ENCODE results near the gene CNOT3. TPM values are rescaled to one million over a fixed set of nuclear protein-coding genes. Genes with fewer than 3 reads are reported as not detected.
"Not testable (repeated sequence)": the region's sequence is repeated elsewhere in the genome, so short reads cannot be mapped to it uniquely, and the experiment has no call there.

Gene CNOT3
- total RNA-seq, 1 experiment from 2014 or later, result 77.7 TPM

DNA sequence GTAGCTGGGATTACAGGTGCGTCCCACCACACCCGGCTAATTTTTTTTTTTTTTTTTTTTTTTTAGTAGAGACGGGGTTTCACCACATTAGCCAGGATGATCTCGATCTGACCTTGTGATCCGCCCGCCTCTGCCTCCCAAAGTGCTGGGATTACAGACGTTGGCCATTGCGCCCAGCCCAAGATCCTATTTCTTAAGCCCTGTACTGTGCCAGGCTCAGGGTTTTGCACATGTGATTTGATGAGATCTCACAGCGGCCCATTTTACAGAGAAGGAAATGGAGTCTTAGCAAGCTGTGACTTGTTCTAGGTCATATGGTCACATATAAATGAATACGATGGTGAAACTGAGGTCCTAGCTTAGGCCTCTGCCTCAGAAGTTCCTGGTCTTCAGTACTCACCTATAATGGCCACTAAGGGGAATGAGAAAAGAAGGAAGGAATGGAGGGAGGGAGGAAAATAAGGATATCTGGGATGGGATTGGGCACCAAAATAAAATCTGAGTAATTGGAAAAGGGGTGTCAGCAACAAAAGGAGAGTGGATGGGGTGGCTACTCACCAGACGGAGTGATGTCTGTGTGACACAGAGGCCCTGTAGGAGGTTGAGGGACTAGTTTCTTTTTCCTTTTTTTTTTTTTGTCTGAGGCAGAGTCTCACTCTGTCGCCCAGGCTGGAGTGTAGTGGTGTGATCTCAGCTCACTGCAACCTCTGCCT, 38.2 kb upstream of the CNOT3 start:
- ChIA-PET CTCF (no interaction called here), POLR2A (no interaction called here)
- H3K27ac Mint-ChIP-seq (ENCODE audit: unreplicated experiment), result no peak overlapping the region
- Histone ChIP-seq H3K4me1 (peaks cover 13% of the 10 kb centered on the region), H3K4me3 (ENCODE audit: low read depth, low read length) (no peak overlapping the region), H3K36me3 (ENCODE audit: control insufficient read depth, insufficient read depth, low read length) (no peaks in the 10 kb centered on the region), H3K9me3 (no peaks in the 10 kb centered on the region), H3K27me3 (replicated peaks; ENCODE audit: control insufficient read depth, insufficient read depth, low read length) (no peaks in the 10 kb centered on the region)
- DNase-seq, result peak in 1 of 2 experiments; percentile 16
- H3K4me3 Mint-ChIP-seq (ENCODE audit: unreplicated experiment), result no peak overlapping the region
- H3K36me3 Mint-ChIP-seq (ENCODE audit: insufficient read depth, unreplicated experiment), result peaks cover 8% of the 10 kb centered on the region
- H3K27me3 Mint-ChIP-seq (ENCODE audit: insufficient read depth, unreplicated experiment), result peaks cover 3% of the 10 kb centered on the region
- no peaks in the 10 kb centered on the region for H3K9me3 Mint-ChIP-seq (ENCODE audit: unreplicated experiment)
- TF ChIP-seq, protein P1, sequence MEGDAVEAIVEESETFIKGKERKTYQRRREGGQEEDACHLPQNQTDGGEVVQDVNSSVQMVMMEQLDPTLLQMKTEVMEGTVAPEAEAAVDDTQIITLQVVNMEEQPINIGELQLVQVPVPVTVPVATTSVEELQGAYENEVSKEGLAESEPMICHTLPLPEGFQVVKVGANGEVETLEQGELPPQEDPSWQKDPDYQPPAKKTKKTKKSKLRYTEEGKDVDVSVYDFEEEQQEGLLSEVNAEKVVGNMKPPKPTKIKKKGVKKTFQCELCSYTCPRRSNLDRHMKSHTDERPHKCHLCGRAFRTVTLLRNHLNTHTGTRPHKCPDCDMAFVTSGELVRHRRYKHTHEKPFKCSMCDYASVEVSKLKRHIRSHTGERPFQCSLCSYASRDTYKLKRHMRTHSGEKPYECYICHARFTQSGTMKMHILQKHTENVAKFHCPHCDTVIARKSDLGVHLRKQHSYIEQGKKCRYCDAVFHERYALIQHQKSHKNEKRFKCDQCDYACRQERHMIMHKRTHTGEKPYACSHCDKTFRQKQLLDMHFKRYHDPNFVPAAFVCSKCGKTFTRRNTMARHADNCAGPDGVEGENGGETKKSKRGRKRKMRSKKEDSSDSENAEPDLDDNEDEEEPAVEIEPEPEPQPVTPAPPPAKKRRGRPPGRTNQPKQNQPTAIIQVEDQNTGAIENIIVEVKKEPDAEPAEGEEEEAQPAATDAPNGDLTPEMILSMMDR (IDR thresholded peaks at IDR 0.05; ENCODE audit: insufficient read depth in 1 of 2, low read depth in 1 of 2, low read length in 1 of 2, severe bottlenecking in 1 of 2, unreplicated experiment in 1 of 2), result no peak
- intact Hi-C loops (cut with micrococcal nuclease; ENCODE audit: unreplicated experiment), result no loop called here
- H3K4me1 Mint-ChIP-seq (ENCODE audit: low read depth, unreplicated experiment), result peaks cover 7% of the 10 kb centered on the region
- BruUV-seq (replicated peaks), result no TSS peak

DNA sequence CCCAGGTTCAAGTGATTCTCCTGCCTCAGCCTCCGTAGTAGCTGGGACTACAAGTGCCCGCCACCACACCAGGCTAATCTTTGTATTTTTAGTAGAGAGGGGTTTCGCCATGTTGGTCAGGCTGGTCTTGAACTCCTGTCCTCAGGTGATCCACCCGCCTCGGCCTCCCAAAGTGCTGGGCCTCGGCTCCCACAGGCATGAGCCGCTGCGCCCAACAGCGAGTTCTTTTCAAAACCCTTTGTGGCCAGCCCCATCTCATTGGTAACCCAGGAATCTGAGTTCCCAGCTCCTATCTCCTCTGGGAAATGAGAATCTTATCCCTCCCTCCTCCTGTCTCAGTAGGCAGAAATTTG, 37.7 kb upstream of the CNOT3 start:
- H3K9me3 ChIP-seq; H3K27ac Mint-ChIP-seq (ENCODE audit: unreplicated experiment); POLR2A ChIA-PET; H3K4me3 ChIP-seq (ENCODE audit: low read depth, low read length); H3K36me3 ChIP-seq (ENCODE audit: control insufficient read depth, insufficient read depth, low read length); H3K9me3 Mint-ChIP-seq (ENCODE audit: unreplicated experiment); H3K4me1 Mint-ChIP-seq (ENCODE audit: low read depth, unreplicated experiment); H3K4me3 Mint-ChIP-seq (ENCODE audit: unreplicated experiment); H3K27me3 Mint-ChIP-seq (ENCODE audit: insufficient read depth, unreplicated experiment); intact Hi-C loops (cut with micrococcal nuclease; ENCODE audit: unreplicated experiment); H3K27me3 ChIP-seq (replicated peaks; ENCODE audit: control insufficient read depth, insufficient read depth, low read length); CTCF ChIA-PET; BruUV-seq (replicated peaks); H3K36me3 Mint-ChIP-seq (ENCODE audit: insufficient read depth, unreplicated experiment); DNase-seq: not testable (repeated sequence)
- peaks cover 13% of the 10 kb centered on the region for H3K4me1 ChIP-seq

DNA sequence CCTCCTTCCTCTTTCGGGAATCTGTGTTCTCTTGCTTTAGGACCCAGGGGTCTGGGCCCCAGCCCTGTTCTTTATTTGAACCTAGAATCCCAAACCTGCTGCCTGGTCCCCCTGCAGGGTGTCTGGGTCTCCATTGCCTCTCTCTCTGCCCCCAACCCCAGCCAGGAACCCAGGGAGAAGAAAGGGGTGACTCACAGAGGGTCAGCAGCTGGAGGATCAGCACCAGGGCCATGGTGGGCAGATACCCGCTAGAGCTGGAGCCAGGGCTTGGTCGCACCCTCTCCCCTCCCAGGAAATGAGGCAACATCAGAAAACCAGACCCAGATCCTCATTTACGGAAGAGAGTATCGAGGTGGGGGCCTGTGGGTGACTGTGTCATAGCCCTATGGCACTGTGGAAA, 37.0 kb upstream of the CNOT3 start, which contains the start of gene OSCAR:
TSS of gene OSCAR (minus strand) at position 243 of the 400 bp plus-strand sequence. CDS start at position 232, 11 bp downstream.
- Histone ChIP-seq H3K9me3 (no peaks in the 10 kb centered on the region), H3K4me3 (ENCODE audit: low read depth, low read length) (no peak within 1 kb of the TSS), H3K4me1 (peaks cover 8% of the 10 kb centered on the region), H3K36me3 (ENCODE audit: control insufficient read depth, insufficient read depth, low read length) (no peaks in the 10 kb centered on the region), H3K27me3 (replicated peaks; ENCODE audit: control insufficient read depth, insufficient read depth, low read length) (no peaks in the 10 kb centered on the region)
- intact Hi-C loops (cut with micrococcal nuclease; ENCODE audit: unreplicated experiment), result no loop called here
- CTCF ChIA-PET, result no interaction called here
- H3K4me3 Mint-ChIP-seq (ENCODE audit: unreplicated experiment), result peak within 1 kb of the TSS; percentile 92
- H3K27me3 Mint-ChIP-seq (ENCODE audit: insufficient read depth, unreplicated experiment), result peaks cover 3% of the 10 kb centered on the region
- DNase-seq, result no peak
- TF ChIP-seq, protein P1 (IDR thresholded peaks at IDR 0.05; ENCODE audit: insufficient read depth in 1 of 2, low read depth in 1 of 2, low read length in 1 of 2, severe bottlenecking in 1 of 2, unreplicated experiment in 1 of 2), result no peak
- no peak within 1 kb of the TSS for H3K27ac Mint-ChIP-seq (ENCODE audit: unreplicated experiment)
- H3K36me3 Mint-ChIP-seq (ENCODE audit: insufficient read depth, unreplicated experiment), result peaks cover 13% of the 10 kb centered on the region
- BruUV-seq (replicated peaks), result no TSS peak
- H3K4me1 Mint-ChIP-seq (ENCODE audit: low read depth, unreplicated experiment), result peaks cover 7% of the 10 kb centered on the region
- H3K9me3 Mint-ChIP-seq (ENCODE audit: unreplicated experiment), result no peaks in the 10 kb centered on the region
- POLR2A ChIA-PET, result no interaction called here

Data from Caco-2 (cell line).